ENCODE results near the gene BIRC5.

BIRC5 gene

GRCh38 chr17:78256707-78257591, 42.9 kb downstream of the BIRC5 start:
- DNase-seq (ENCODE audit: low read depth): no peak

- DNase-seq (ENCODE audit: low read depth): no peak
Measured at GRCh38 chr17:78257810-78258322, 43.8 kb downstream of the BIRC5 start.

DNA sequence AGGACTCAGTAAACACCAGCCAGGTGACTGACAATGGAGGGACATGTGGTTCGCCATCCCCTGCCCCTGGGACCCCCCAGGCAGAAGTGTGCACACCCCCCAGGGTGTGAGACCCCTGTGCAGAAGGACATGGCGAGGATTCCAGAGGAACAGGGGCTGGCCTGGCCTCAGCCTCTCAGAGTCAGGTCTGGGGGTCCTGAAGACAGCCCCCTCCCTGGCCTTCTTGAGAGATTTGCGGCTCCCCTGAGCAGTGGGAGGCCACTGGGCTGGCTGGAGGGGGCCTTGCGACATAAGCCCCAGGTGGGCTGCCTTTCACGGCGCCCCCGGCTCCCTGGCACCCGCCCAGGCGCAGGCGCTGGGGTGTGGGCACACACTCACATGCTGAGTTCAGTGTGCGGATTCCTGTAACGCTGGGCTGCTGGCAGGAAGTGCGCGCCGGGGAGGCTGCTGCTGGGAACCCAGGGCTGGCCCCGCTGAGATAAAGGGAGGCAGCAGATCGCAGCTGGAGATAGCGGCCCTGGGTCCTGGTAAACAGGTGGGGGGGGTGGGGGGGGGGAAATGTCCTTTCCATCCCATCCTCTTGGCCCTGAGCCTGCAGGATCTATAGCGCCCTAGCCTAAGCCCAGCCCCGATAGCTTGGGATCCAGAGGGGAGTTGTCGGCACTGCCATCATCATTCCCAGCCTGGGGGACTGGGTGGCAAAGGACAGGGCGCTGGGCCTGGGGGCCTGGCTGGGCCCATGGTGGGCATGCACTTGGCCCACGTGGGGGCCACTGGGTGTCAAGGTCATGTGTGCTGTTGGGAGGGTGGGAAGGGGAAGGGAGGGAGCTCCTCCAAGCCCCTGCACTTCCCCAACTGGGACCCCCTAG, 44.5 kb downstream of the BIRC5 start:
- DNase-seq (ENCODE audit: low read depth): no peak

DNA sequence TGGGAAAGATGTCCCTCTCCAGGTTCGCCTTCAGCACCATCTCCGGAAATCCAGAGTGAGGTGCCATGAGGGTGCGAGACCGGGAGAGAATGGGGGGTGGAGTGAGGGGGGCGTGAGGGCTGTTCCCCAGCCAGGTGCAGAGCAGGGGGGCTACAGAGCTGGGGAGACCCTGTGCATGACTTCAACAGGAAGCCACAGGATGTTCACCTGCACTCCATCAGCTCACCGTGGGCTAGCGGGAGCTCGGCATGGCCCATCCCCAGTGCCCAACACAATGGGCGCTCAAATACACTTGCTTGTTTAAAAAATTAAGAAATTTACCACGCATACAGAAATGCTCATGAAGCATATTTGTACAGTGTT, 45.1 kb downstream of the BIRC5 start:
- no peak for DNase-seq (ENCODE audit: low read depth)

DNA sequence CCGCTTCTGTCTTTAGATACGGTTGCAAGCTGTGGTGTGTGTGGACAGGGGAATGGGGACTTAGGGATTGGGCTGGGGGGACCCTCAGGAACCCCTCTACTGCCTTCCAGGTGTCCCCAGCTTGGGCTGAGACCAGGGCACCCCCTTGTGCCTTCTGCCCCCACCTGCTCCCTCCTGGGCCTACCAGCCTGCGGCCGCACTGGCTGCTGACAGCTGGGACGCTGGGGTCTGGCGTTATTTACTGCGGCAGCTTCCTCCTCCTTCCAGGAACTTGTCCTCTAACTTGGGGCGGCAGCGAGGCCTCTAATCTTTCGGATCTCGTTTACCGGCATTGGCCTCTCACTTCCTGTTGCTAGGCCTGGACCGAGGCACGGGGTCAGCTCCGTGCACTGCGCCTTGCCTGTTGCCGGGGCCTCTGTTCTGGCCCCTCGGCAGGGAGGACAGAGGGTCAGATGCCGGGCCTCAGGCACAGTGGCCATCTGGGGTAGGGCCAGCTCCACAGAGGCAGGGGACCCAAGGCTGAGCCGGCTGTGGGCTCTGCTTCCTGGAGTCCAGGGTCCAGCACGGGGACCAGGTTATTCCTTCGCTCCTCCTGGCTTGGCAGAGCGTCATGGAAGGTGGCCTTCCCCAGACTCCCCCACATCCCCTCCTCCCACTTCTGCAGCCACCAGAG, 49.1 kb downstream of the BIRC5 start:
- DNase-seq (ENCODE audit: low read depth): no peak

DNA sequence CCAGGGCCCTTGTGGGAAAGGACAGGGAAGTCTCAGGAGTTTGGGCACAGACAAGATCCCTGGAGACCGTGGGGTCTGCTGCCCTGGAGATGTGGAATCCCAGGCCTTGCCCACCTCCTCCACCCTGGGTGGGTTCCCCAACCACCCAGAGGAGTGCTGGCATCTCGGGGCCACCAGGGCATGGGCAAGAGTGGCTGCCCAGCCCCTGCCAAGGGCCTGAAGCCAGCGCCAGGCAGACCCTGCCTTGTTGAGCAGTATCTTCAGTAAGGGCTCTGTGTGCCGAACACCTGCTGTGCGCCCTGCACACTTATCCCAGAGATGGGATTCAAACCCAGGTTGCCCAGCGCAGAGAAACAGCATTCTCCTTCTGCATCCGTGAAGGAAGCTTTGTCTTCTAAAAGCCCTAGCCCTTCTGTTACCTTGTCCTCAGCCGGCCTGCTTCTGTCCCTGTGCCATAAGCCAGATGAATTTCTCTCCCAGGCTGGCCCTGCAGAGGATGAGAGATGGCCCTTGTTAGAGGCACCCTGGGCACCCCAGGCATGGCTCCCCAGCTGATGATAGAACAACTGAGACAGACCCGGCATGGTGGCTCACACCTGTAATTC, 49.8 kb downstream of the BIRC5 start:
- no peak for DNase-seq (ENCODE audit: low read depth)

- DNase-seq (ENCODE audit: low read depth): no peak
Measured at GRCh38 chr17:78264590-78264989, 50.5 kb downstream of the BIRC5 start.

DNA sequence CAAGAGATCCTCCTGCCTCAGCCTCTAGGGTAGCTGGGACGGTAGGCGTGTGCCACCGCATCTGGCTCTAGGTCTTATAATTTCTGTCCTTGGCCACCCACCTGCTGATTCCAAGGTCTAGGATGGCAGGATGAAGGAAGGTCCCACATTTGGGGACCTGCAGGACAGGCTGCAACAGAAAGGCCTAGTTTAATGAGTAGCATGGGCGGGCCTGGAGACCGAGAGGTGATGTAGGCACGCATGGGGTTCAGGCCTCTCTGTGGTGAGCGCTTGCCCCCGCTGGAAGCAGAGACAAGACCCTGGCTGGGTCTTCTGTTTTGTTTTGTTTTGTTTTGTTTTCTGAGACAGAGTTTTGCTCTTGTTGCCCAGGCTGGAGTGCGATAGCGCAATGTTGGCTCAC, 51.1 kb downstream of the BIRC5 start:
- no peak for DNase-seq (ENCODE audit: low read depth)

DNA sequence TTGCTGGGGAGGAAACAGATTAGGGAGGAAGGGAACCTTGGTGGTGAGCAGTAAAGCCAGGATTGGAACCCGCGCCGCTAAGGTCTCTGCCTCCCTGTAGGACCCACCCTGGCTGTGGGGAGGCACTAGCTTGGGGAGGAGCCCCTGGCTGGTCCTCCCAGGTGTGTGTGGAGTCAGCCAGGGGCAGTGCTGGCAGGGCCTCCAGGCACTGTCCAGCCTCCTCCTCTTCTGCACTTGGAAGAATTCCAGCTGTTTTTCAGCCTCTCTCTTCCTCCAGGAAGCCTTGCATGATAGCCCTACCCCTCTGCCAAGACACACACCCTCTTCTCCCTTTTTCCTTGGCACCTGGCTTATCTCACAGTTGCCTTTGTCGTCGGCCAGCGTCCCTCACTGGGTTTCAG, 52.2 kb downstream of the BIRC5 start:
- DNase-seq (ENCODE audit: low read depth): no peak

DNA sequence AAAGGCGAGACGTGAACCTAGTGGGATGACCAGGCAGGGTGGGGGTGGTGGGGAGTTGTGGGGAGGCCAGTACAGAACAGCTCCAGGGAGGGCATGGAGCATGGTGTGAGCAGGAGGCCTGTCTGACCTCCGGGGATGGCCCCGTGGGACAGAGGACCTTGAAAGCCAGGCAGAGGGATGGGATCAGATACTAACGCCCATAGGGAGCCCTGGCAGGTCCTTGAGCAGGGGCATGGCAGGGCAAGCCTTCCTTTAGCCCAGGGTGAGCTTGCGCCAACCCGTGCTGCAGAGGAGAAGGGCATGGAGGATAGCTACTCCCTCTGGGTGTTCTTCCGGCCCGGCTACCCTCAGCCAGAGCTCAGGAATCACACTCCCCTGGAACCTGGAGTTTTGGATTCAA, 52.7 kb downstream of the BIRC5 start:
- no peak for DNase-seq (ENCODE audit: low read depth)

GRCh38 chr17:78267253-78268073, 53.4 kb downstream of the BIRC5 start:
- no peak for DNase-seq (ENCODE audit: low read depth)

- DNase-seq (ENCODE audit: low read depth): no peak
Measured at GRCh38 chr17:78268191-78268874, 54.3 kb downstream of the BIRC5 start.

- DNase-seq (ENCODE audit: low read depth): no peak
Measured at GRCh38 chr17:78268951-78269905, 55.2 kb downstream of the BIRC5 start.

- DNase-seq (ENCODE audit: low read depth): no peak
Measured at GRCh38 chr17:78269955-78270381, 55.9 kb downstream of the BIRC5 start.

DNA sequence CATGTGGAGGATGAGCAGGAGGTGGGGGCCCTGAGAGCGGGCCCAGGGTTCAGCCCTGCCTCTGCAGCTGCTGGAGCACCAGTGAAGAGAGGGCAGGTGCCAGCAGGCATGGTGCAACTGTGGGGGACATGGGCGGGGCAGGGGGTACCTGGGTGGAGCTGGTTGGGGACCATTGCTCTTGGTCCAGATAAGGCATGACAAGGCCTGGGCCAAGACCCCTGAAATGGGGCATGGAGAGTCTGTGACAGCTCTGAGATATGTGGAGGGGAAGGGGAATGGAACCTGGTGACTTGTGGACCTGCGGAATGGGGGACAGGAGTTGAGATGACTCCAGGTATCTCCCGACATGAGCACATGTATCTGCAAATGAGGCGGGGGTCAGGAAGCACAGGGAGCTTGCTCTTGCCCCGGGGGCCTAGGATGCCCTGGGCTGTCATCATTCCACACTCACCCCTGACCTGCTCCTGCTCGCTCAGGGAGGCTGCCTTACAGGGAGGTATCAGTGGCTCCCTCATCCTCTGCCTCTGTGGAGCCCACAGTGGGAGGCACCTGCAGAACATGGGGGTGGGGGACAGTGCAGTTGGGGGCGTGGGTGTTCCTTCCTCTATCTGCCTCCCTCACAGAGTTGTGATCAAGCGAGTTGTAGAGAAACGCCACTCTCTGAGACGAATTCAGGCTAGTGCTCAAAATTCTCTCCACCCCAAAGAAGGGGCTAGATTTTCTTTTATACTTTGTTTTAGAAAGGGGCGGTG, 57.5 kb downstream of the BIRC5 start:
- DNase-seq (ENCODE audit: low read depth): no peak

DNA sequence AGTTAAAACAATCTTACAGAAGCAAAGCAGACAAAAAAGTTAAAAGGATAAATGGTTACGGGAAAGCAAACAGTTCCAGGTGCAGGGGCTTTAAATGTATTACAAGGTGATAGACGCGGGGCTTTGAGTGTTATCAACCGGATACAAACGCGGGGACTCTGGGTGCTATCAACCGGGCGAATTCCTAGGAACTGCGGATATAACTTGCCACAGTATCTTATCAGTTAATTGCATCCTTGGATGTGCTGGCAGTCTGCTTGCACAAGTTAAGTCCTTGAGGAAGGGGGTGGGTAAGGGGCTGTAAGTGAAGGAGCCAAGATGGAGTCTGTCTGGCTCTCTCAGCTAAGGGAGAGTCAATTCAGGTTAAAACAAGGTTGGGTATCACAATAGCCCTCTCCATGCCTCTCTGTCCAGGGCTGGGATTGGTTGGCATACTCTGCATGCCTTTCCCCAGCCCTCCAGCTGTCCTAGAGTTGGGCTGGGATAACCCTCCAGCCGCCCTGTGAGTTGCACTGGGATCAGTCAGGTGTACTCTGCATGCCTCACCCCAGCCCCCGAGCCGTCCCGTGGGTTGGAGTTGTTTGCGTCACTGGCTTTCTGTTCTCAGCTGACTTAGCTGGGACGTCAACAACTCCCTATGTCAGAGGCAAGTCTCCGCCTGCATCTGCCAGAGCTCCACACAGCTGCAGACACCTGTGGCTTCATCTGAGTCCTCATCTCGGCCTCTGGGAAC, 58.3 kb downstream of the BIRC5 start:
- DNase-seq (ENCODE audit: low read depth): no peak

DNA sequence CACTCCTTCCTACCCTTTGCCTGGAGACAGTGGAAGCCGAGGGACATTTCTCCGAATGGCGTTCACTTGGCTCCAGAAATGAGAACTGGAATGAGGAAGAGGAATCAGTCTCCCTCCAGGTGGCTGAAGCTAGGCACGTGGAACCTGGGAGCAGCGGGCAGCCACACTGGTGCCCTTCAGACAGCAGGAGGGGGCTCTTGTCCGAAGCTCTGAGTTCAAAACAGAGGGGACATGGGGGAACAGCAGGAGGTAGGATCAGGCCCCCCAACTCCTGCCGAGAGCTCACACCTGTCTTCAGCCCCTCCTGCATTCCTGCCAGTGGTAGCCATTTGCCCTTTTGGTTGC, 58.8 kb downstream of the BIRC5 start:
- no peak for DNase-seq (ENCODE audit: low read depth)

- DNase-seq (ENCODE audit: low read depth): no peak
Measured at GRCh38 chr17:78273813-78274212, 59.8 kb downstream of the BIRC5 start.

Data from HS-27A (cell line).